ENCODE measurements around the gene ZDHHC12.

The ZDHHC12 gene

GRCh38 chr9:128762671-128763449 is 38.9 kb upstream of the ZDHHC12 start:
- DNase-seq (ENCODE audit: low spot score) = no peak
- Histone ChIP-seq H3K9me3 (ENCODE audit: severe bottlenecking) (no peaks in the 10 kb centered on the region), H3K4me1 (ENCODE audit: insufficient read depth, poor library complexity, severe bottlenecking) (no peaks in the 10 kb centered on the region), H3K36me3 (ENCODE audit: low read depth) (no peaks in the 10 kb centered on the region), H3K27ac (ENCODE audit: poor library complexity, severe bottlenecking) (no peak overlapping the region), H3K27me3 (ENCODE audit: insufficient read depth, poor library complexity, severe bottlenecking) (no peaks in the 10 kb centered on the region), H3K4me3 (ENCODE audit: severe bottlenecking) (no peak overlapping the region)
- no peak for TF ChIP-seq CTCF (IDR thresholded peaks at IDR 0.05; ENCODE audit: poor library complexity, severe bottlenecking)
- no peak for ATAC-seq (ENCODE audit: low read depth)

GRCh38 chr9:128757602-128758001 is 33.7 kb upstream of the ZDHHC12 start:
- H3K4me3 ChIP-seq (ENCODE audit: severe bottlenecking) = no peak overlapping the region
- H3K9me3 ChIP-seq (ENCODE audit: severe bottlenecking) = no peaks in the 10 kb centered on the region
- H3K27ac ChIP-seq (ENCODE audit: poor library complexity, severe bottlenecking) = no peak overlapping the region
- H3K4me1 ChIP-seq (ENCODE audit: insufficient read depth, poor library complexity, severe bottlenecking) = no peaks in the 10 kb centered on the region
- no peaks in the 10 kb centered on the region for H3K36me3 ChIP-seq (ENCODE audit: low read depth)
- no peak for TF ChIP-seq CTCF (IDR thresholded peaks at IDR 0.05; ENCODE audit: poor library complexity, severe bottlenecking)
- no peak for DNase-seq (ENCODE audit: low spot score)
- H3K27me3 ChIP-seq (ENCODE audit: insufficient read depth, poor library complexity, severe bottlenecking) = no peaks in the 10 kb centered on the region
- ATAC-seq (ENCODE audit: low read depth) = no peak

- DNase-seq (ENCODE audit: low spot score) (no peak), ATAC-seq (ENCODE audit: low read depth) (no peak)
- Histone ChIP-seq H3K27me3 (ENCODE audit: insufficient read depth, poor library complexity, severe bottlenecking) (no peaks in the 10 kb centered on the region), H3K4me3 (ENCODE audit: severe bottlenecking) (no peak overlapping the region), H3K4me1 (ENCODE audit: insufficient read depth, poor library complexity, severe bottlenecking) (no peaks in the 10 kb centered on the region), H3K36me3 (ENCODE audit: low read depth) (no peaks in the 10 kb centered on the region), H3K27ac (ENCODE audit: poor library complexity, severe bottlenecking) (no peak overlapping the region), H3K9me3 (ENCODE audit: severe bottlenecking) (no peaks in the 10 kb centered on the region)
- TF ChIP-seq CTCF (IDR thresholded peaks at IDR 0.05; ENCODE audit: poor library complexity, severe bottlenecking) = no peak
Observed at GRCh38 chr9:128753627-128754026, 29.7 kb upstream of the ZDHHC12 start.

GRCh38 chr9:128750926-128751595 is 27.1 kb upstream of the ZDHHC12 start:
- Histone ChIP-seq H3K4me3 (ENCODE audit: severe bottlenecking) (no peak overlapping the region), H3K36me3 (ENCODE audit: low read depth) (no peaks in the 10 kb centered on the region), H3K27ac (ENCODE audit: poor library complexity, severe bottlenecking) (no peak overlapping the region), H3K9me3 (ENCODE audit: severe bottlenecking) (no peaks in the 10 kb centered on the region), H3K4me1 (ENCODE audit: insufficient read depth, poor library complexity, severe bottlenecking) (no peaks in the 10 kb centered on the region), H3K27me3 (ENCODE audit: insufficient read depth, poor library complexity, severe bottlenecking) (no peaks in the 10 kb centered on the region)
- DNase-seq (ENCODE audit: low spot score) (no peak), ATAC-seq (ENCODE audit: low read depth) (no peak)
- no peak for TF ChIP-seq CTCF (IDR thresholded peaks at IDR 0.05; ENCODE audit: poor library complexity, severe bottlenecking)

GRCh38 chr9:128747241-128747640 is 23.3 kb upstream of the ZDHHC12 start:
- no peak for TF ChIP-seq CTCF (IDR thresholded peaks at IDR 0.05; ENCODE audit: poor library complexity, severe bottlenecking)
- DNase-seq (ENCODE audit: low spot score) (no peak), ATAC-seq (ENCODE audit: low read depth) (peak; percentile 40; the same call in 1 of the 3 replicates)
- Histone ChIP-seq H3K36me3 (ENCODE audit: low read depth) (no peaks in the 10 kb centered on the region), H3K4me1 (ENCODE audit: insufficient read depth, poor library complexity, severe bottlenecking) (no peaks in the 10 kb centered on the region), H3K9me3 (ENCODE audit: severe bottlenecking) (no peaks in the 10 kb centered on the region), H3K27ac (ENCODE audit: poor library complexity, severe bottlenecking) (no peak overlapping the region), H3K27me3 (ENCODE audit: insufficient read depth, poor library complexity, severe bottlenecking) (no peaks in the 10 kb centered on the region), H3K4me3 (ENCODE audit: severe bottlenecking) (no peak overlapping the region)

Data from RWPE2 (cell line).